NCI-H1436 (cell line): Measurements from ENCODE around the gene TNFRSF8.

Experiments
- DNase-seq: peaks from one replicate; lab custom pipeline; 2025; lab: John Stamatoyannopoulos, UW

The TNFRSF8 gene

GRCh38 chr1:12142891-12143630 lies 80.0 kb downstream of the TNFRSF8 start:
- no peak for DNase-seq

GRCh38 chr1:12143631-12144155 lies 80.6 kb downstream of the TNFRSF8 start:
- DNase-seq: no peak

GRCh38 chr1:12144236-12144635 lies 81.1 kb downstream of the TNFRSF8 start:
- DNase-seq: no peak

GRCh38 chr1:12144969-12145368 lies 81.9 kb downstream of the TNFRSF8 start:
- DNase-seq: no peak

- no peak for DNase-seq
Observed at GRCh38 chr1:12145616-12146342, 82.7 kb downstream of the TNFRSF8 start.

GRCh38 chr1:12146343-12147112 lies 83.4 kb downstream of the TNFRSF8 start:
- no peak for DNase-seq

- no peak for DNase-seq
Observed at GRCh38 chr1:12147201-12147701, 84.1 kb downstream of the TNFRSF8 start.

GRCh38 chr1:12148160-12148957 lies 85.3 kb downstream of the TNFRSF8 start:
- no peak for DNase-seq

GRCh38 chr1:12148958-12149790 lies 86.1 kb downstream of the TNFRSF8 start:
- DNase-seq: no peak

GRCh38 chr1:12149791-12150175 lies 86.7 kb downstream of the TNFRSF8 start:
- no peak for DNase-seq

GRCh38 chr1:12150456-12151200 lies 87.5 kb downstream of the TNFRSF8 start:
- DNase-seq: no peak

GRCh38 chr1:12151465-12151864 lies 88.4 kb downstream of the TNFRSF8 start:
- DNase-seq: no peak

GRCh38 chr1:12152113-12152891 lies 89.2 kb downstream of the TNFRSF8 start:
- no peak for DNase-seq

- DNase-seq: no peak
Observed at GRCh38 chr1:12153181-12153785, 90.2 kb downstream of the TNFRSF8 start.

GRCh38 chr1:12155328-12155727 lies 92.2 kb downstream of the TNFRSF8 start:
- no peak for DNase-seq

- DNase-seq: no peak
Observed at GRCh38 chr1:12157366-12158231, 94.5 kb downstream of the TNFRSF8 start.

GRCh38 chr1:12158357-12159092 lies 95.4 kb downstream of the TNFRSF8 start:
- DNase-seq: no peak
